Measurements from ENCODE around the gene ALDH1A3.

Gene ALDH1A3

GRCh38 chr15:100924436-100924835, 44.8 kb downstream of the ALDH1A3 start:
- DNase-seq (ENCODE audit: low read depth in 1 of 2, low spot score in 1 of 2) = no peak

- DNase-seq (ENCODE audit: low read depth in 1 of 2, low spot score in 1 of 2) = no peak
These were observed 45.8 kb downstream of the ALDH1A3 start for GRCh38 chr15:100925480-100925879.

GRCh38 chr15:100926258-100926657, 46.6 kb downstream of the ALDH1A3 start:
- no peak for DNase-seq (ENCODE audit: low read depth in 1 of 2, low spot score in 1 of 2)

GRCh38 chr15:100926971-100927756, 47.5 kb downstream of the ALDH1A3 start:
- DNase-seq (ENCODE audit: low read depth in 1 of 2, low spot score in 1 of 2) = no peak

- DNase-seq (ENCODE audit: low read depth in 1 of 2, low spot score in 1 of 2) = no peak
These were observed 49.1 kb downstream of the ALDH1A3 start for GRCh38 chr15:100928632-100929280.

- no peak for DNase-seq (ENCODE audit: low read depth in 1 of 2, low spot score in 1 of 2)
These were observed 50.0 kb downstream of the ALDH1A3 start for GRCh38 chr15:100929641-100930042.

- no peak for DNase-seq (ENCODE audit: low read depth in 1 of 2, low spot score in 1 of 2)
These were observed 50.7 kb downstream of the ALDH1A3 start for GRCh38 chr15:100930306-100930848.

- no peak for DNase-seq (ENCODE audit: low read depth in 1 of 2, low spot score in 1 of 2)
These were observed 51.7 kb downstream of the ALDH1A3 start for GRCh38 chr15:100931143-100931890.

GRCh38 chr15:100932676-100933348, 53.2 kb downstream of the ALDH1A3 start:
- no peak for DNase-seq (ENCODE audit: low read depth in 1 of 2, low spot score in 1 of 2)

GRCh38 chr15:100934166-100934565, 54.5 kb downstream of the ALDH1A3 start:
- no peak for DNase-seq (ENCODE audit: low read depth in 1 of 2, low spot score in 1 of 2)

- DNase-seq (ENCODE audit: low read depth in 1 of 2, low spot score in 1 of 2) = no peak
These were observed 55.1 kb downstream of the ALDH1A3 start for GRCh38 chr15:100934726-100935125.

- DNase-seq (ENCODE audit: low read depth in 1 of 2, low spot score in 1 of 2) = no peak
These were observed 57.5 kb downstream of the ALDH1A3 start for GRCh38 chr15:100937171-100937570.

- no peak for DNase-seq (ENCODE audit: low read depth in 1 of 2, low spot score in 1 of 2)
These were observed 60.2 kb downstream of the ALDH1A3 start for GRCh38 chr15:100939791-100940190.

- DNase-seq (ENCODE audit: low read depth in 1 of 2, low spot score in 1 of 2) = no peak
These were observed 61.2 kb downstream of the ALDH1A3 start for GRCh38 chr15:100940767-100941379.

GRCh38 chr15:100941536-100941935, 61.9 kb downstream of the ALDH1A3 start:
- DNase-seq (ENCODE audit: low read depth in 1 of 2, low spot score in 1 of 2) = no peak

- DNase-seq (ENCODE audit: low read depth in 1 of 2, low spot score in 1 of 2) = no peak
These were observed 63.2 kb downstream of the ALDH1A3 start for GRCh38 chr15:100942656-100943425.

- DNase-seq (ENCODE audit: low read depth in 1 of 2, low spot score in 1 of 2) = no peak
These were observed 64.7 kb downstream of the ALDH1A3 start for GRCh38 chr15:100944244-100944895.

- no peak for DNase-seq (ENCODE audit: low read depth in 1 of 2, low spot score in 1 of 2)
These were observed 65.4 kb downstream of the ALDH1A3 start for GRCh38 chr15:100944986-100945385.

GRCh38 chr15:100947760-100948429, 68.3 kb downstream of the ALDH1A3 start:
- no peak for DNase-seq (ENCODE audit: low read depth in 1 of 2, low spot score in 1 of 2)
